Activated T-cell treated with anti-CD3 and anti-CD28 coated beads, Interleukin-2, amount 50 U/mL, for 24 hours (primary cell): ENCODE results near the gene NAXD.

Experiments
- DNase-seq: peaks from one replicate; pipeline ENCODE4 v3.0.0-alpha.2; 2020
- H3K27ac Mint-ChIP-seq: 2 replicates; pipeline ENCODE4 v1.8.0; 2020; ENCODE audit warnings: mild to moderate bottlenecking, mixed read lengths
- H3K27me3 Mint-ChIP-seq: 2 replicates; pipeline ENCODE4 v1.8.0; 2020; ENCODE audit warnings: mixed read lengths
- H3K36me3 Mint-ChIP-seq: 2 replicates; pipeline ENCODE4 v1.8.0; 2020; ENCODE audit warnings: low read depth, mixed read lengths
- H3K4me1 Mint-ChIP-seq: 2 replicates; pipeline ENCODE4 v1.8.0; 2020; ENCODE audit warnings: low read depth, mixed read lengths
- H3K4me3 Mint-ChIP-seq: 2 replicates; pipeline ENCODE4 v1.8.0; 2020; ENCODE audit warnings: mild to moderate bottlenecking, moderate library complexity, mixed read lengths
- H3K9me3 Mint-ChIP-seq: 2 replicates; pipeline ENCODE4 v1.8.0; 2020; ENCODE audit warnings: mixed read lengths

NAXD gene

DNA sequence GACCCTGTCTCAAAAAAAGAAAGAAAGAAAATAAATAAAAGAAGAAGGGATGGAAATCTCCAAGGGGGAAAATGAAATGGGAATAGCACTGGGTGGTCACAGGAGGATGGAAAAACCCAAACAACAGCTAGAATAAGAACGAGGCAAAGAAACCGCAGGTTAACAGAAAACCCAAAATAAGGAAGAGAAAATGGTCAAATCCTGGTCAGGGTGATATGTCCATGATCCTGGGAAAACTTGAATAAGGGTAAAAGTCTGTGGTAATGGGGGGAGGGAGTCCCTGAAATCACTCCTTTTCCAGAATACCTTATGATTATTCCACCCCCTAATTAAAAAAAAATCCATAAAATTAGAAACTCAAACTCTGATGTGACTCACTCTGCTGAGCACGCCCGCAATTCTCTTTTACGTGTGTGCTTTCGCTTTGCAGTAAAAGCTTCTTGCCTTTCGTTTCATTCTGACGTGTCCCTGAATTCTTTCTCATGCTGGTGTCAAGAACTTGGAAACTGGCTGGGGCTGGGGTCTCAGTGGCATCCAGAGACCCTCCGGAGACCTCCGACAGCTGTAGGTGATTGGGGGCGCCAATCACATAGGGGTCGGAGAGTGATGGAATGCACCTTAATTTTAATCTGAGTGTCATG, 4.3 kb upstream of the NAXD start:
- peaks cover 15% of the 10 kb centered on the region for H3K4me1 Mint-ChIP-seq
- no peak overlapping the region for H3K4me3 Mint-ChIP-seq
- peaks cover 3% of the 10 kb centered on the region for H3K27me3 Mint-ChIP-seq
- peaks cover 4% of the 10 kb centered on the region for H3K9me3 Mint-ChIP-seq
- peaks cover 6% of the 10 kb centered on the region for H3K36me3 Mint-ChIP-seq
- DNase-seq = no peak
- peak overlapping the region; percentile 87 for H3K27ac Mint-ChIP-seq

DNA sequence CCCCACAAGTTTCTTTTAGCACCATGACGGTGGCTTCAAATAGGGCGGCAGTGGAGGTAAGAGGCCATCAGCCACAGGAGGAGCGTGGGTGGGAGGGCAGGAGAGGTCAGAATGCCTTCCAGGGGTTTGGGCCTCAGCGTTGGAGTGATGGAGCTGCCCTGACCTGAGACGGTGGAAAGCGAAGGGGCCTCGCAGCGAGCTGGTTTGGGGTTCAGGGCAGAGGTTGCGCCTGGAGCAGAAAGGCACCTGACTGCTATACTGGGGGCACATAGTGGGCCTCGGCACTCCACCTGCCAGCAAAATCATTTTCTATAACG, 382 bp upstream of the NAXD start:
- Mint-ChIP-seq H3K9me3 (peaks cover 4% of the 10 kb centered on the region), H3K4me3 (peak overlapping the region; percentile 93), H3K27ac (peak overlapping the region; percentile 96), H3K27me3 (peaks cover 3% of the 10 kb centered on the region), H3K4me1 (peaks cover 45% of the 10 kb centered on the region), H3K36me3 (peaks cover 25% of the 10 kb centered on the region)
- no peak for DNase-seq

DNA sequence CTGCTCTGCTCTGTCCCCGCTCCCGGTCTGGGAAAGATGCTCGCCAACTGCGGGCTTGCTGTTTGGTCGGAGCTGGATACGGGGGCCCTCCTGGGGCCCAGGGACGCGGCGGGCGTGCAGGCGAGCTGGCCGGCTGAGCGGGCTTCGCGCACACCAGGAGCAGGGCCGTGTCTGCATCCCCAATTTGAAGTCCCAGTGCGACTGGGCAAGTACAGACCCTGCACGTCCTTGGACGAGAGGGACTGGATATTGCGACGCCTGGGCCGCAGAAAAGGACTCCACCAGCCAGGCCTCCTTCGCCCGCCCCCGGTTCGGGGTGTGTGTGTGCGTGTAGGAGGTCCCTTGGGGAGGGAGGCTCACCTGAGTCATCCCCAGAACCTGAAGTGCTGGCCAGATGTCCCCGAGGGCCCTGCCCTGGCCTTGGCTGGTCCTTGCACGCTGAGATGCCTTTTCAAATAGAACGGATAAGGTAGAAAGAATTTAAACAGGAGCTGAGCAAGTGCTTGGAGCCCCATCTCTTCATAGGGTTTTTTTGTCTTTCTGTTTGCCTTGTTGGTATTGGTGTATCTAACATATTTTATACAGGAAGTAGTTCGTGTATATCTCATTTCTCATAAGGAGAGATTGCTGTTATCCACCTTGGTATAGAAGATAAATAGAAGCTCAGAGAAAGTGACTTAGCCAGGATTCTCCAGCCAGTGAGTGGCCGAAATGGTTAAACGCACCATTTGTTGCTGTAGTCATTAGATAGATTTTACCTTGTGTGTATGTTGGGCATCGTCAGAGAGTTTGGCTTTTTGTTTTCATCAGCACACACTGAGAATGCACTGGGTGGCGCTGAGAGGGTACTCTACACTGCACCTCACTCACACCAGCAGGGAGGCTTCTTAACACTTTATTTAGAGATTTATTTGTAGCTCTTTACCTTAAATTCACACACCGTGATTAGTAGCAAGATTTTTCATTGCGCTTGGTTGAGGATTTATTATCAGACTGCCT, 1.1 kb downstream of the NAXD start:
- H3K4me1 Mint-ChIP-seq = peaks cover 50% of the 10 kb centered on the region

DNA sequence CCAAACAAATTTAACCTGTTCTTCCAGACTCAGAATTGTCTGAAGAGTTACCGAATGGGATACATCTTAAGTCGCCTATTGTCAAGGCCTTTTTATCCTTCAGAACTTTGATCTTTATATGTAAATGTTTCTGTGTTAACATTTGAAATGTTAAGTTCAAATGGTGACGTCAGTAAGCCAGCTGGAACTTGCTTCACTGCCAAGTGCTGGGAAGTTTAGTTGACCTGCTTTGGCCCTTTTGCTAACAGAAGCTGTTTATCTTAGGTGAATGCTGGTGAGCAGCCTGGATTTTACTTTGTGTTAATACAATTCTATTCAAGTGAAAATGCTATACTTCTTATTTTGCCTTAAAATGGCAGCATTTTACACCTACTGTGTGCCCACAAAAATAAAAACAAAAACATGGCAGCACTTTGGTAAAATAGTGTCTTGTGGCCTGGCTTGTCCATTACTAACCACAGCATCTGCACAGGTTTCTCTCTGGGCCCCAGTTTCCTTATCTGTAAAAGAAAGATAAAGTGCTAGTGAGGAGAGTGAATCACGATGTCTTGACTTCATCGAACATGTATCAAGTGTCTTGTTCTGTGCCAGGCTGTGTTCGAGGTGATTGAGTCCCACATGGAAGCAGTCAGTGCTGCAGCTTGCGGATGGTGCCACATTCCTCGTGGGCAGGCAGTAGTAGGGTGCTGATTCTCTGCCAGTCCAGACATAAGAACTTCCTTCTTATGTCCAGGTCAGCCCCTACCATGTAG, 2.2 kb downstream of the NAXD start:
- Mint-ChIP-seq H3K4me1 (peaks cover 53% of the 10 kb centered on the region), H3K27me3 (no peaks in the 10 kb centered on the region), H3K9me3 (peaks cover 4% of the 10 kb centered on the region), H3K27ac (no peak overlapping the region), H3K36me3 (peaks cover 32% of the 10 kb centered on the region), H3K4me3 (peak overlapping the region; percentile 93)
- DNase-seq = no peak

More for the DNA sequence above, 1.1 kb downstream of the NAXD start:
- Mint-ChIP-seq H3K27ac (peak overlapping the region; percentile 85), H3K36me3 (peaks cover 25% of the 10 kb centered on the region), H3K27me3 (no peaks in the 10 kb centered on the region), H3K4me3 (peak overlapping the region; percentile 93), H3K9me3 (peaks cover 4% of the 10 kb centered on the region)
- DNase-seq = peak; percentile 58

DNA sequence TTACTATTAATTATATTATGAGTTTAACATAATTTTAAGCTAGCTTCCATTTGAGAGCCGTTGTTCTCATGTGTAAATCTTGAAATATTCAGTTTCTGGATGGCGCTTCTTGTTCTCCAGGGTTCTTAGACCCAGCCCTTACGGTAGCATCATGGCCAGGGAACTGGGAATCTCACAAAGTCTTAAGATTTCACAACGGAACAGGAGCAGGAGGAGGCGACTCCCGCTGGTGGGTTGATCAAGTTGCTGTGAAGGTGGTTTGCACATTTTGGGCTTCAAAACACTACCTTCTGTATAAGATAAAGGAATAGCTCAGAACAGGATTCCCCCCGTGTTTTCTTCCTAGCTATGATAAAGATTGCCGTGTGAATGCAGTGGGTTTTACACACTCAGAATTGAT, 2.8 kb downstream of the NAXD start:
- H3K36me3 Mint-ChIP-seq = peaks cover 39% of the 10 kb centered on the region
- peaks cover 54% of the 10 kb centered on the region for H3K4me1 Mint-ChIP-seq
- peaks cover 4% of the 10 kb centered on the region for H3K9me3 Mint-ChIP-seq
- H3K4me3 Mint-ChIP-seq = no peak overlapping the region
- no peak overlapping the region for H3K27ac Mint-ChIP-seq
- no peaks in the 10 kb centered on the region for H3K27me3 Mint-ChIP-seq
- no peak for DNase-seq

DNA sequence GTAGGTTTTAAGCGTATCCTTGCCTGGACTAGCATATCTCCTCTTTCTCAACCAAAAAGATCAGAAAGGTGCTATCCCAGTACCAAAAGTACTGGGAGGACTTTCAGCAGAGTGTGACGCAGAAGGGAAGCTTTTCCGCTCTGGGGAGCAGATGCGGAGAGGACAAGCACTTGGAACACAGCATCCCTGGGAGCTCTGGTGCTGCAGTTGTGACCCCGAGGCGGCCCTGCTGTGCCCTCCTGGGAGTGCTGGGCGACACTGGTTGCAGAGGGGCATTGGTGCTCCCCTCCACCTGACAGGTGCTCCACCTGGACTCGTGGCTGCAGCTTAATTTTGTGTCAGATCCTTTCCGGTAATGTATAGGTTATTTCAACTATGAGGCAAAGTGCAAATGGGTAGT, 3.4 kb downstream of the NAXD start:
- peaks cover 54% of the 10 kb centered on the region for H3K4me1 Mint-ChIP-seq
- no peaks in the 10 kb centered on the region for H3K27me3 Mint-ChIP-seq
- DNase-seq = no peak
- H3K9me3 Mint-ChIP-seq = peaks cover 2% of the 10 kb centered on the region
- no peak overlapping the region for H3K4me3 Mint-ChIP-seq
- no peak overlapping the region for H3K27ac Mint-ChIP-seq
- H3K36me3 Mint-ChIP-seq = peaks cover 45% of the 10 kb centered on the region

DNA sequence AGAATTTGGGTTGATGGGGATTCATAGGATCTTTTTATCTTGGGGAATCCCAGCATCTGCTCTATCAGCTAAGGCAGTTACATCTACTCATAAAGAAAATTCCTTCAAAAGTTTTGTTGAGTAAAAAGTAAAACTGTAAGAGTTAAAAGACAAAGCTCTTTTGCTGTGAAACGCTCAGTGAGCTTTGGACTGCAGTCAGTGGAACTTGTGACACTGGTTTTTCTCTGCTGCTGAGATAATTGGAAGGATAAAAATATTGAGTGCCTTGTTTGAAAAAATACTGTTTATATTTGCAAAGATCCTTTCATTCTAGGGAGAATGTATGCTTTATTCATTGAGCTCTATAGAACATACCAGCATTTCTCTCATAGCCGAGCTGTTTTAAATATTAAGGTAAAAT, 5.3 kb downstream of the NAXD start:
- Mint-ChIP-seq H3K9me3 (no peaks in the 10 kb centered on the region), H3K36me3 (peaks cover 54% of the 10 kb centered on the region), H3K4me3 (no peak overlapping the region), H3K4me1 (peaks cover 49% of the 10 kb centered on the region), H3K27ac (peak overlapping the region; percentile 37), H3K27me3 (no peaks in the 10 kb centered on the region)
- DNase-seq = no peak

DNA sequence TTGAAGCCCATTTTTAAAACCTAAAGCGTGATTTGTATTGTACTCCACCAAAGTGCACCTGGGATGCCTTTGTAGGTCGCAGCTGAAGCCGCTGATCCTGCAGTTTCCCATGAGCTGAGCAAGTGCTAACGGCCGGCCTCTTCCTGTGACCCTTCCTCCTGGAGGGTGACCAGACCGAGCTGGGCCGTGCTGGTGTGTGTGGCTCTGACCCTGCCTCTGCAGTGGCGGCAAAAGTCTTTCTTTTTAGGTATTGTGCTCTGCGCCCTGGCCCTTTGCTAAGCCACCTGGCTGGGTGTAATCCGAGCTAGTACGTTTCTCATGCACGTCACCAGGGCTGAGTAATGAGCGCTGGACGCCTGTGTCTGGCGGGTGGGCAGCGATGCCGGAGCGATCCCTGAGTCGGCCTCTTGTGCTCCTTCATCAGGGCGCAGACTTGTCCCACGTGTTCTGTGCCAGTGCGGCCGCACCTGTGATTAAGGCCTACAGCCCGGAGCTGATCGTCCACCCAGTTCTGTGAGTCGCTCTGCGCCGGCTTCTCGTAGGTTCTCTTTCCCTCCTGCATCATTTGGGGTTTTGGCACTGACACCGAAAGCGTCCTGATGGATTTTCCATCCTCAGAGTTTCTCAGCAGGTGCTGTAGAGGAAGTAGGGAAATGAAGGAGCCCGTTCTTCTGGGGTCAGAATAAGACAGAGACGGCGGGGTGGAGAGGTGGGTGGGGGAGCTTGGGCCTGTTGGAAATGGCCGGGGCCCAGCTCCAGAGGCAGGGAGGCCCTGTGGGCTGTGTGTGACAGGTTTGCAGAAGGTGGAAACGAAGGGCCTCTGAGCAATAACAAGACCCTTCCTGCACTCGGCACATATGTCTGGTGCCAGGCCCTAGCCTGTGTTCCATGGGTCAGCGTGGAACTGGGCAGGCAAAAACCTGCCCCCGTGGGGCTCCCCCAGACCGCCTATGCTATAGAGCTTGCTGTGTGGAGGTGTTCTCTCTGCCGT, 9.7 kb downstream of the NAXD start:
- Mint-ChIP-seq H3K4me1 (peaks cover 50% of the 10 kb centered on the region), H3K4me3 (no peak overlapping the region), H3K27ac (no peak overlapping the region)

DNA sequence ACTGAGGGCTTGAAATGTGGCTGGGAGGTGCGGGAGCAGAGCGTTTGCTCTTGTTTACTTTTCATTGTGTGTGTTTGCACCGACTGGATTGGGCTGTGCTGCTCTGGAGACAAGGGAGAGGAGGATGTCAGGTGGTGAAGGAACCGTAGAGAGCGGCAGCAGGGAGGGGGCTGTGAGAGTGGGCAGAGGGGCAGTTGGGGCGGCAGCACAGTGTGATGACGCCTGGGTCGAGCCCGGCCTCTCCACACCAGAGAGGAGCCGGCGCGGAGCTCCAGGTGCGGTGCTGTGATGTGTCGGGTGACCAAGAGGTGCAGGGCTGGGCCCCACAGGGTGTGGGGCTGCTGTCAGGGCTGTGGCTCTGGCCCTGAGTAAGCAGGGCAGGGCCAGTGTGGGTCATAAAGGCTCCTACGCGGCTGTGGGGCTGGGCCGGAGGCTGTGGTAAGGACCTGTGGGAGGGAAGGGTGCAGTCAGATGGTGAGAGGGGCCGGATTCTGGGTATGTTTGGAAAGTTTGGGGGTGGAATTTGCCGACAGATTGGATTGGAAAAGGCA, 10.5 kb downstream of the NAXD start:
- H3K36me3 Mint-ChIP-seq = peaks cover 79% of the 10 kb centered on the region
- no peak overlapping the region for H3K4me3 Mint-ChIP-seq
- H3K4me1 Mint-ChIP-seq = peaks cover 50% of the 10 kb centered on the region
- H3K27ac Mint-ChIP-seq = no peak overlapping the region
- no peaks in the 10 kb centered on the region for H3K9me3 Mint-ChIP-seq
- no peak for DNase-seq
- H3K27me3 Mint-ChIP-seq = no peaks in the 10 kb centered on the region

More for the DNA sequence above, 9.7 kb downstream of the NAXD start:
- H3K27me3 Mint-ChIP-seq = no peaks in the 10 kb centered on the region
- H3K36me3 Mint-ChIP-seq = peaks cover 72% of the 10 kb centered on the region
- H3K9me3 Mint-ChIP-seq = no peaks in the 10 kb centered on the region
- no peak for DNase-seq

DNA sequence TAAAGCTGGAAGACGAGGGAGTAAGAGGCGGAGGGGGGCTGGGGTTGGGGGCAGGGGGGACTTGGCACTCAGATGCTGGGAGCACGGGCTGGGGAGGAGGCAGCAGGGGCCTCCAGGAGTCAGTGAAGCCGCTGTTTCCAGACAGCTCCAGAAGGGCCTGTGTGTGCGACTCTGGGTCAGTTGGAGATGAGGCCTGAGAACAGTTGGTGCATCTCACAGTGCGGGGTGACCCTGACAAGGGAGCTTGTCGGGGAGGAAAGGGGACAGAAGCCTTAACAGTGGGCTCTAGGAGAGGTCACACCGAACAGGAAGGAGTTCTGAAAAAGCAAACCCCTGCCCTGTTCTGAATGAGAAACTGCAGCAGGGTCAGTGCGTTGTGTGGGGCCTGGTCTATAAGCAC, 11.2 kb downstream of the NAXD start:
- peaks cover 86% of the 10 kb centered on the region for H3K36me3 Mint-ChIP-seq
- H3K4me1 Mint-ChIP-seq = peaks cover 53% of the 10 kb centered on the region
- peak overlapping the region; percentile 39 for H3K27ac Mint-ChIP-seq

DNA sequence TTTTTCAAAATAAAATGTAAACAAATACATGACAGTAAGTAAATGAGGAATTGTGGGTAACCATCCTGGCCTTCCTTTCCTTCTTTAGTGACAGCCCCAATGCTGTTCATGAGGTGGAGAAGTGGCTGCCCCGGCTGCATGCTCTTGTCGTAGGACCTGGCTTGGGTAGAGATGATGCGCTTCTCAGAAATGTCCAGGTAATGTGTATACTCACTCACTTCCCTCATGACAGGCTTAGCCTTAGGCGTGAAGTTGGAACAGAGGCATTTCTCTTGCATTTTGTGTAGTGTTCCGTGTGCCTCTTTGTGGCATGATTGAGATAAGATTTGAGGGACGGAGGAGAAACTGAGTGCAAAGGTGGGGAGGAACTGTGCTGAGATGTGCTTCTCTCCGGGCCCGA, 12.0 kb downstream of the NAXD start:
- H3K9me3 Mint-ChIP-seq = no peaks in the 10 kb centered on the region
- H3K4me1 Mint-ChIP-seq = peaks cover 49% of the 10 kb centered on the region
- H3K4me3 Mint-ChIP-seq = no peak overlapping the region
- H3K27me3 Mint-ChIP-seq = no peaks in the 10 kb centered on the region
- no peak overlapping the region for H3K27ac Mint-ChIP-seq
- H3K36me3 Mint-ChIP-seq = peaks cover 86% of the 10 kb centered on the region
- DNase-seq = no peak

More for the DNA sequence above, 11.2 kb downstream of the NAXD start:
- no peak for DNase-seq
- H3K9me3 Mint-ChIP-seq = no peaks in the 10 kb centered on the region
- H3K27me3 Mint-ChIP-seq = no peaks in the 10 kb centered on the region
- H3K4me3 Mint-ChIP-seq = no peak overlapping the region

DNA sequence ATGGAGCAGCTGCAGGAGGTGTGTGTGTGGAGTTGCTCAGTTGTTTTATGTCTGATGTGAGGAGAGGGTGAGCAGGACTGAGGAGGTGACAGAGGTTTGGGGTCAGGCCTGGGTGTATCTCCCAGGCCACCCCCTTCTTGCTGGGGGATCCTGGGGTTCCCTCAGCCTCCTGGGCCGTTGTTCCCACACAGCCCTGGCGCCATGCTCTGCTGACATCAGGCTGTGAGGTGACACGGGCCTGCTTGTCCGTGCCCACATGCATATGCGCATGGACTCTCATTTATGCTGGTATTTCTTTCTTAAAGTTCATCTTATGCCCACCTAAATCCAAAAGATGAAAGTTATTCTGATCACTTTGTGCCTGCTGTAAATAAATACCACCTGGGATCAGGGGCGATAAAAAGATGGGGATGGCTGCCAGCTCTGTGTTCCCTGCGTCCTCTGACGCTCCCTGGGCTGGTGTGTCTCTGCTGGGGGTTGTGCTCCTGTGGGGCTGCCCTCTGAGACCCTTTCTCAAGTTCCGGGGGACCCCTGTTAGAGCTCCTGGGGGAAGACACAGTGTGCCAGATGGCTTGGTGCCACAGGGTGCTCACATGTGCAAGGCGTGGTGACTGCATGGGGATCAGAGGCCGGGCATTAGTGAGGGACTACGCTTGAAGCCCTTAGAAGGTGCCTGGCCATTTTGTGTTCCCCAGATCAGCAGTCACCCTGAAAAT, 12.6 kb downstream of the NAXD start:
- Mint-ChIP-seq H3K4me3 (no peak overlapping the region), H3K27me3 (no peaks in the 10 kb centered on the region), H3K27ac (peak overlapping the region; percentile 31), H3K4me1 (peaks cover 47% of the 10 kb centered on the region), H3K36me3 (peaks cover 82% of the 10 kb centered on the region), H3K9me3 (no peaks in the 10 kb centered on the region)
- DNase-seq = no peak

DNA sequence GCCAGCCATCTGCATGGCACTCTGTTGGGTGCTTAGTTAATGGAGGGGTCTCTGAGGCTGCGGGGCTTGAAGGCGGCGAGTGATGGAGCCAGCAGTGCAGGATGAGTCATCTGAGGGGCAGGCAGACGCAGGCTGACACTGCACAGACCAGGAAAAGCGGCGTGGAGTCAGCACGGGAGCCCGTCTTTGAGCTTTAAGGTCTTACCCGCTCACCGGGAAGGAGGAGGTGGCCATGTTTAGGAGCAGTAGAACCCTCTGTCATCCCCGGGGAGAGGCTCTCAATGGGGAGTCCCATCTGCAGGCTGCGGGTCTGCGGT, 13.1 kb downstream of the NAXD start:
- no peak for DNase-seq
- peaks cover 78% of the 10 kb centered on the region for H3K36me3 Mint-ChIP-seq
- no peak overlapping the region for H3K4me3 Mint-ChIP-seq
- H3K4me1 Mint-ChIP-seq = peaks cover 47% of the 10 kb centered on the region
- H3K9me3 Mint-ChIP-seq = no peaks in the 10 kb centered on the region
- no peak overlapping the region for H3K27ac Mint-ChIP-seq
- no peaks in the 10 kb centered on the region for H3K27me3 Mint-ChIP-seq
